Large intestine (tissue), 3 donors: ENCODE data around the gene DIAPH3. TPM values are rescaled to one million over a fixed set of nuclear protein-coding genes. Genes with fewer than 3 reads are reported as not detected.
"Not testable (repeated sequence)": the region's sequence is repeated elsewhere in the genome, so short reads cannot be mapped to it uniquely, and the experiment has no call there.

Source experiments
- DNase-seq, 2 donors: peaks; one replicate each; pipeline versions ENCODE4 v3.0.0 to v3.0.0-alpha.2; 2013
- H3K27ac ChIP-seq: one replicate; pipeline ENCODE4 v1.5.1; 2013; ENCODE audit warnings: low read length
- H3K27me3 ChIP-seq: 2 replicates; pipeline ENCODE4 v1.6.1; 2013; ENCODE audit warnings: low read length; ENCODE audit not compliant: control insufficient read depth, insufficient read depth
- H3K36me3 ChIP-seq: 2 replicates; pipeline ENCODE4 v1.6.1; 2013; ENCODE audit warnings: low read length; ENCODE audit not compliant: control insufficient read depth, insufficient read depth
- H3K4me1 ChIP-seq: one replicate; pipeline ENCODE4 v1.6.1; 2013; ENCODE audit warnings: low read length; ENCODE audit not compliant: control insufficient read depth, insufficient read depth
- H3K4me3 ChIP-seq: one replicate; pipeline ENCODE4 v1.5.1; 2013; ENCODE audit warnings: low read length
- H3K9me3 ChIP-seq: one replicate; pipeline ENCODE4 v1.6.1; 2013; ENCODE audit warnings: mild to moderate bottlenecking, low read depth, low read length, moderate library complexity; ENCODE audit not compliant: control insufficient read depth
- WGBS: methylation state at CpG from one replicate; pipeline ENCODE4 v1.1.5; 2013; ENCODE audit warnings: low lambda C conversion rate; ENCODE audit not compliant: insufficient coverage; 5-methylcytosine and 5-hydroxymethylcytosine counted together
- polyA plus RNA-seq: library from polyadenylated mRNA; unstranded; fragments of 120-200 nt; gene quantifications from one replicate; pipeline ENCODE4 v1.2.1, GENCODE V29; 2013

Gene DIAPH3
- polyA plus RNA-seq, 1 donor, result 5.3 TPM

DNA sequence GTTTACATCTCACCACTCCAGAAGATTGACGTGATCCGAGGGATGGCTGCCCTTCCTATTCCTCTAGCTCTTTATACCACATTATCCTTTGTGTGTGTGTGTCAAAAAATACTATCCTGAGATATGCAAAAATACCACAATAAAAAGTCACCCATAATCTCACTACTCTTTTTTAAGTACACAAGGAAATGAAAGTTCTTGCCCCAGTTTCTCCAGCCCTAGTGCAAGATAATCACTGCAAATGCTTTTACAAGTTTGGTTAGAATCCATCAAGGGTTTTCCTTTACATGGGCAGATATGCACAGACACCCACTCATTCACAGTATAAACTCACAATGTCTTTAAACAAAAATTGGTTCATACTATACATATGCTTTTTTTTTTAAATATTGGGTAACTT lies 89.3 kb downstream of the DIAPH3 start:
- Histone ChIP-seq H3K27me3 (no peaks in the 10 kb centered on the region), H3K4me3 (no peak overlapping the region), H3K4me1 (no peaks in the 10 kb centered on the region), H3K27ac (no peak overlapping the region), H3K9me3 (no peaks in the 10 kb centered on the region), H3K36me3 (no peaks in the 10 kb centered on the region)
- no peak for DNase-seq
- WGBS, result 80% methylated on average over 1 of the region's 2 CpGs

DNA sequence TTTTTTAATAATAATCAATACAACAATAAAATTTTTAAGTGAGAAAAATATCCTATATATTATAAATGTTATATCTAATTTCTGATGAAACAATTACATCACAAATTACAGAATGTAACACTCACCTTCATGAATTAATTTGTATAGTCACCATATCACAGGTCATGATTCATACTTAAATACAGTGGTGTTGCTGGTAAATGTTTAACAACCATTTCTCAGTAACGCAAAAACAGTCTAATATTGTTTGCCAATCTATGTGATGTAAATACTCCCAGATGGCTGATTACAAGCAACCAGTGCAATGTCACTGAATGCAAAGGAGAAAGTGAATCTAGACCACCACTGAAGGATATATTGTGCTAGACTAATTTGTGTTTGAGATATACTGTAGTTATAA lies 97.5 kb downstream of the DIAPH3 start:
- no peaks in the 10 kb centered on the region for H3K36me3 ChIP-seq
- H3K4me1 ChIP-seq, result no peaks in the 10 kb centered on the region
- no CpG with 5 or more reads among the region's 1 CpG for WGBS
- peaks cover 3% of the 10 kb centered on the region for H3K9me3 ChIP-seq
- no peak overlapping the region for H3K27ac ChIP-seq
- H3K4me3 ChIP-seq, result no peak overlapping the region
- DNase-seq, result no peak
- no peaks in the 10 kb centered on the region for H3K27me3 ChIP-seq

DNA sequence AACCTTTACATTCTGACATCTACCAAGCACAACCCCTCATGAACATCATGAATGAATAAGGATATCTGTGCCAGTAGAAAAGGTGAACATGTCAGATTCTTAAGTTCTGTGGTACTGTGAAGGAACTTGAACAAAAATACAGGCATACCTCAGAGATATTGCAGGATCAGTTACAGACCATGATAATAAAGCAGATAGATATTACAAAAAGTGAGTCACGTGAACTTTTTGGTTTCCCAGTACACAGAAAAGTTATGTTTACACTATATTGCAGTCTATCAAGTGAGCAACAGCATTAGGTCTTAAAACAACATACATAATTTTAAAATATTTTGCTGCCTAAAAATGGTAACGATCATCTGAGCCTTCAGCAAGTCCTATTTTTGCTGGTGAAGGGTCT lies 101.2 kb downstream of the DIAPH3 start:
- Histone ChIP-seq H3K36me3 (no peaks in the 10 kb centered on the region), H3K4me3 (no peak overlapping the region), H3K9me3 (peaks cover 3% of the 10 kb centered on the region), H3K27ac (no peak overlapping the region), H3K27me3 (no peaks in the 10 kb centered on the region), H3K4me1 (no peaks in the 10 kb centered on the region)
- no peak for DNase-seq
- no CpG with 5 or more reads among the region's 2 CpGs for WGBS

DNA sequence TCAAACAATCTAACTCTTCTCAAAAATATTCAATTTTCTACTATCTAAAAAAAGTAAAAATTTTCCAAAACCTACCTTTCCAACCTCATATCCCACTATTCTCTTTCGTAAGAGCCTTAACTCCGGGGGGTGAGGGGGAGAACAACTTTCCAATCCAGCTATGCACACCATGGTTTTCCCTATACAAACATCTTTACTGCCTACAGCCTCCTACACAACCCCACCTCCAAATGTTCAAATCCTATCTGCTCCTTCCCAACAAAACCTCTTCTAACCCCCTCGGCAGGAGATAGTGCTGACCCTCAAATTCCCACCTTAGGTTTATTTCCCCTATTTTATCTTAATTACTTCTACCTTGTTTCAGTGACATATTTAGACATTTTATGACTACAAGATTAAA lies 102.0 kb downstream of the DIAPH3 start:
- WGBS, result 33% methylated on average over 1 of the region's 3 CpGs
- H3K4me1 ChIP-seq, result no peaks in the 10 kb centered on the region
- H3K4me3 ChIP-seq, result no peak overlapping the region
- no peak overlapping the region for H3K27ac ChIP-seq
- peaks cover 3% of the 10 kb centered on the region for H3K9me3 ChIP-seq
- no peak for DNase-seq
- H3K27me3 ChIP-seq, result no peaks in the 10 kb centered on the region
- H3K36me3 ChIP-seq, result no peaks in the 10 kb centered on the region

DNA sequence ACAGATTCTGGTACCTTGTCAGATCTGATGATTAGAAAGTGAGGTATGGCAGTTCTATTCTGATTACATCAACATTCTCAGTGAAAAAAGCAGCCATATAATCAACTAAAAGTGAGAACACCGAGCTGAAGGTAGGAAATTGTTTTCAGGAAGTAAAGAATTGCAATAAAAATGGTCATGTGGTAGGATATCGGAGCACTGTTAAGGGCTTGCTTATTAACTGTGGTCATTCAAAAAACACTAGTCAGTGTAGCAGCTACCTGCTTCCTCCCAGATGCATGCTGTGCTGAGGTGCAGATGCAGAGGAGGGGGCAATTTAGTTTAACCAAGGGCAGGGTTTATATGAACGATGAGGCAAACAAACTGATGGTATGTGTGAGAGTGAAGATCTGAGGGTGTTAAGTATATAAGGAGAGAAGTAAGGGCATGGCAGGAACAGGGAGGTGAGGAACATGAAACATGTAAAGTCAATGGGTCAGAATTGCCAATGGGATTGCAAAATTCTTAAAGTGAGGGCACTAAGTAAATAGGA lies 111.9 kb downstream of the DIAPH3 start:
- Histone ChIP-seq H3K4me1 (peaks cover 3% of the 10 kb centered on the region), H3K36me3 (no peaks in the 10 kb centered on the region), H3K4me3 (no peak overlapping the region), H3K27me3 (no peaks in the 10 kb centered on the region), H3K9me3 (no peaks in the 10 kb centered on the region), H3K27ac (no peak overlapping the region)
- peak; percentile 16 to 71 for DNase-seq
- 23% methylated on average over 2 of the region's 3 CpGs for WGBS

DNA sequence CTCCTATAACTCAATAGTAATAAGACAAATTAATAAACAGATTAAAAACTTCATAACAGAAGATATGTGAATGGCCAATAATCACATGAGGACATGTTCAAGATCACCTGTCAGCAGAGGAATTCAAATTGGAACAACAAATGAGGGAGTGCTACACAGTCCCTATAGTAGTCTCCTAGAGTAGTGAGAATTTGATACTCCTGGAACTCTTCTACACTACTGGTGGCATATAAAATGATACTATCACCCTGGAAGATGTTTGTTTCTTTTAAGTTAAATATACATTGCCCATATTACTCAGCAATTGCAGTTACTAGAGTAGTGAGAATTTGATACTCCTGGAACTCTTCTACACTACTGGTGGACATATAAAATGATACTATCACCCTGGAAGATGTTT lies 115.4 kb downstream of the DIAPH3 start:
- H3K27me3 ChIP-seq, H3K4me3 ChIP-seq, H3K4me1 ChIP-seq, H3K27ac ChIP-seq, H3K9me3 ChIP-seq, H3K36me3 ChIP-seq, DNase-seq: not testable (repeated sequence)

DNA sequence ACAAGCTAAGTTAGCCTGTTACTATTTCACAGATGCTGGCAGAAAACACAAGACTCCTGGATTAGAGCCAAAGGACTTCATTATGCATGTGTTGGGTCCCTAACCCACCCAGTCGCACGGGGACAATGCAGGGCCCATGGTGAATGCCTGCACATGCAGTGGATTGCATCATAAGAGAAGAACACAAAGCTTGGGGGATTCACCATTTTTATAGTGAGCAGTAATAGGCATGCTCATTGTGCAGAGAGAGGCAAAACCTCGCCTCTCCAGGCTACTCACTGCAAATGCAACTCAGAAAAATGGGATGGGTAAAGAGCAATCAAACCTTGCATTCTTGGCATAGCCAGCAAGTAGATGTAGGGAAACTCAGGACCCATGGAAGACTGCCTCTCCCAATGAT lies 115.8 kb downstream of the DIAPH3 start:
- no peaks in the 10 kb centered on the region for H3K9me3 ChIP-seq
- no peaks in the 10 kb centered on the region for H3K36me3 ChIP-seq
- H3K4me3 ChIP-seq, result no peak overlapping the region
- DNase-seq, result no peak
- no peak overlapping the region for H3K27ac ChIP-seq
- no peaks in the 10 kb centered on the region for H3K27me3 ChIP-seq
- H3K4me1 ChIP-seq, result peaks cover 3% of the 10 kb centered on the region
- no CpG with 5 or more reads among the region's 3 CpGs for WGBS

DNA sequence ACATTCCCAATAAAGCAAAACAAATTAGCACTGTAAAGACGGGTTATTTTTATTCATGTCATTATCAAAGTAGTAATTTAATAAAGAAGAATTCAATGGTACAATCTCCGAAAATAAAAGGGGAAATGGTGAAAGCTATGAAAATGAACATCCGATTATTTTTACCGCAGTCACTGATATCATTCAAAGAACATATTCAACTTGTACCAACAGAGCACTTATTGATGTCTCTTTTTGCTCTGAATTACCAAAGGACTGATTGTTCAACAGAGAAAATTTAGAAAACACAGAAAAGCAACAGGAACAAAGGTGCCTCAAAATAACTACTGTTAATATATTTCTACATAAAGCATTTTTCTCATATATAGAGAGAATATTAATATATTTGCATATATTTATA lies 119.4 kb downstream of the DIAPH3 start:
- Histone ChIP-seq H3K27me3 (no peaks in the 10 kb centered on the region), H3K36me3 (no peaks in the 10 kb centered on the region), H3K9me3 (no peaks in the 10 kb centered on the region), H3K4me1 (no peaks in the 10 kb centered on the region), H3K4me3 (no peak overlapping the region), H3K27ac (no peak overlapping the region)
- WGBS, result 98% methylated on average over 4 of the region's 4 CpGs
- no peak for DNase-seq

DNA sequence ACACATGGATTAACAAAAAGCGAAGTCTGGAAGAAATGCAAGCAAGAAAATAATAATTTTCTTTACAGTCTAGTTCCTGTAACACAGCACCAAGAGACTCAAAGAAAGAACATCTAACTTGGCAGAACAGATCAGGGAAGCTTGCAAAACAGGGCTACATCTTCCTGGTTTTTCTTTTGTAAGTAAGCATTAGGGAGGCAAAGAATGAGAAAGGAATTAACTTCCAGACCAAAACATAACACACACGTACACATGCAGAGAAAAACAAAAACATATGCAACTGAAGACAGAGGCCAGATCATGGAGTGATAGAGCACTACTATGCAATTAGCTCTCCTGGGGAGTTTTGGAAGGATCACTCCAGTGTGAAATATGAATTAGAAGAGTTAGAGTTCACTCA lies 120.5 kb downstream of the DIAPH3 start:
- no peak for DNase-seq
- 100% methylated on average over 1 of the region's 2 CpGs for WGBS

DNA sequence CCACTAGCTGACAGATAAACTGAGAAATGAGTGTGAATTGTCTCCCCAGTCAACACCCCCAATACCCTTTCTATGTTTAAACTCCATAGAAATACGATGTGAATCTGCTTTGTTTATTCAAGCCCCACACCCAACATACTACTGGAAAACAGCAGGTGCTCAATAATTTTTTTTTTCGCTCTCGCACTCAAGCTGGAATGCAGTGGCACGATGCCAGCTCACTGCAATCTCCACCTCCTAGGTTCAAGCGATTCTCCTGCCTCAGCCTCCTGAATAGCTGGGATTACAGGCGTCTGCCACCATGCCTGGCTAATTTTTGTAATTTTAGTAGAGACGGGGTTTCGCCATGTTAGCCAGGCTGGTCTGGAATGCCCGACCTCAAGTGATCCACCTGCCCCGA lies 123.1 kb downstream of the DIAPH3 start:
- not testable (repeated sequence) for H3K36me3 ChIP-seq, H3K27me3 ChIP-seq, H3K4me1 ChIP-seq, DNase-seq, H3K4me3 ChIP-seq, H3K9me3 ChIP-seq, H3K27ac ChIP-seq
- WGBS, result no CpG with 5 or more reads among the region's 10 CpGs

More for the DNA sequence above, 120.5 kb downstream of the DIAPH3 start:
- Histone ChIP-seq H3K36me3 (no peaks in the 10 kb centered on the region), H3K27ac (no peak overlapping the region), H3K9me3 (no peaks in the 10 kb centered on the region), H3K27me3 (no peaks in the 10 kb centered on the region), H3K4me3 (no peak overlapping the region), H3K4me1 (no peaks in the 10 kb centered on the region)

DNA sequence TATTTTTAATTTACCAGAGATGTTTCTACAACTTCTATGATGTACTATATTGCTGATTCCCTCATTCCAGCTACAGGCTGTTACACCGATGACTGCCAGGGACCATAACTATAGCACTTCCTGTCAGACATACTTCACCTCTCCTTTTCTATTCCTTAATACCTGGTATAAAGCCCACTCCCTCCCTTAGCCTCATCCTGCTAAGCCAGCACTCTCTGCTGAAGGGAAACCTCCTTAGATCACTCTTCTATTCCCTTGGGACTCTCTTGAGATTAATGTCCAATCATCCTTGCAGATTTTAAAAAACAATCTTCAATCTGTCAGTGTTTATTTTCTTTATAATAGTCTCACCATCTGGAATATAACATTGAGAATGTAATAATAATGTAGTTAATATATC lies 127.9 kb downstream of the DIAPH3 start:
- Histone ChIP-seq H3K4me1 (no peaks in the 10 kb centered on the region), H3K4me3 (no peak overlapping the region), H3K27ac (no peak overlapping the region), H3K9me3 (no peaks in the 10 kb centered on the region), H3K27me3 (no peaks in the 10 kb centered on the region), H3K36me3 (no peaks in the 10 kb centered on the region)
- DNase-seq, result no peak
- 100% methylated on average over 1 of the region's 1 CpG for WGBS
